GM21529 (cell line): ENCODE measurements around the gene CFD.
"Not testable (repeated sequence)": the region's sequence is repeated elsewhere in the genome, so short reads cannot be mapped to it uniquely, and the experiment has no call there.

Source experiments
- ATAC-seq: cut with Tn5 transposase; IDR thresholded peaks from one replicate; pipeline ENCODE4 v1.9.1; 2021; ENCODE audit not compliant: unreplicated experiment

CFD gene

GRCh38 chr19:870963-871401 is 11.5 kb downstream of the CFD start:
- ATAC-seq, result no peak

- no peak for ATAC-seq
These were observed 12.2 kb downstream of the CFD start for GRCh38 chr19:871446-872265.

- ATAC-seq, result no peak
These were observed 12.9 kb downstream of the CFD start for GRCh38 chr19:872266-872951.

GRCh38 chr19:873084-873483 is 13.6 kb downstream of the CFD start:
- no peak for ATAC-seq

- no peak for ATAC-seq
These were observed 14.1 kb downstream of the CFD start for GRCh38 chr19:873561-874041.

GRCh38 chr19:875265-875879 is 15.9 kb downstream of the CFD start:
- ATAC-seq, result no peak

- ATAC-seq, result no peak
These were observed 16.6 kb downstream of the CFD start for GRCh38 chr19:876089-876488.

- ATAC-seq, result no peak
These were observed 17.4 kb downstream of the CFD start for GRCh38 chr19:876780-877314.

- ATAC-seq, result not testable (repeated sequence)
These were observed 18.7 kb downstream of the CFD start for GRCh38 chr19:877992-878660.

GRCh38 chr19:878751-879561 is 19.5 kb downstream of the CFD start:
- not testable (repeated sequence) for ATAC-seq

GRCh38 chr19:879711-880438 is 20.4 kb downstream of the CFD start:
- no peak for ATAC-seq

GRCh38 chr19:881385-882071 is 22.1 kb downstream of the CFD start:
- no peak for ATAC-seq

GRCh38 chr19:882871-883497 is 23.5 kb downstream of the CFD start:
- no peak for ATAC-seq

- no peak for ATAC-seq
These were observed 24.3 kb downstream of the CFD start for GRCh38 chr19:883661-884211.

GRCh38 chr19:884420-885211 is 25.2 kb downstream of the CFD start:
- no peak for ATAC-seq

- ATAC-seq, result no peak
These were observed 26.2 kb downstream of the CFD start for GRCh38 chr19:885536-886224.

GRCh38 chr19:887072-887471 is 27.6 kb downstream of the CFD start:
- ATAC-seq, result no peak
